ENCODE results near the gene ANAPC1. TPM values are rescaled to one million over a fixed set of nuclear protein-coding genes. Genes with fewer than 3 reads are reported as not detected.
"Not testable (repeated sequence)": the region's sequence is repeated elsewhere in the genome, so short reads cannot be mapped to it uniquely, and the experiment has no call there.

The ANAPC1 gene
- total and polyA plus RNA-seq, 5 experiments from 2014 or later = 29.9 to 69.5 (median 32.4) TPM

DNA sequence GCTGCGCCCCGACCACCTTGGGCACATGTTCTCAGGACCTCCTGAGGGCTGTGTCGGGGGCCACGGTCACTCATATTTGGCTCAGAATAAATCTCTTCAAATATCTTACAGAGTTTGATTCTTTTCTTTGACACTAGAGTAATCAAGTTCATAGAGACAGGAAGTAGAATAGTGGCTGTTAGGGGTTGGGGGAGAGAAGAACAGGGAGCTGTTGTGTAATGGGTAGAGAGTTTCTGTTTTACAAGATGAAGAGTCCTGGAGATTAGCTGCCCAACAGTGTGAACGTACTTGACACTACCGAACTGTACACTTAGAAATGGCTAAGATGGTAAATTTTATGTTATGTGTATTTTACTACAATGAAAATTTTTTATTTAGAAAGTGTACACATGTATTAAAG lies 148.6 kb downstream of the ANAPC1 start:
- ATAC-seq, H3K4me1 Mint-ChIP-seq, POLR2A ChIA-PET, H3K9me3 Mint-ChIP-seq, DNase-seq, H3K27ac Mint-ChIP-seq, H3K27me3 Mint-ChIP-seq, H3K36me3 Mint-ChIP-seq, H3K4me3 Mint-ChIP-seq: not testable (repeated sequence)

- H3K9me3 Mint-ChIP-seq, H3K36me3 Mint-ChIP-seq, H3K27ac Mint-ChIP-seq, POLR2A ChIA-PET, H3K4me3 Mint-ChIP-seq, ATAC-seq, DNase-seq, H3K27me3 Mint-ChIP-seq, H3K4me1 Mint-ChIP-seq: not testable (repeated sequence)
Observed at GRCh38 chr2:111729812-111730458, 154.1 kb downstream of the ANAPC1 start.

- H3K4me3 Mint-ChIP-seq, H3K27me3 Mint-ChIP-seq, DNase-seq, ATAC-seq, H3K36me3 Mint-ChIP-seq, H3K9me3 Mint-ChIP-seq, POLR2A ChIA-PET, H3K4me1 Mint-ChIP-seq, H3K27ac Mint-ChIP-seq: not testable (repeated sequence)
Observed at GRCh38 chr2:111727611-111728110, 156.3 kb downstream of the ANAPC1 start.

GRCh38 chr2:111725742-111726141 lies 158.3 kb downstream of the ANAPC1 start:
- H3K36me3 Mint-ChIP-seq, H3K4me3 Mint-ChIP-seq, POLR2A ChIA-PET, DNase-seq, H3K27ac Mint-ChIP-seq, H3K9me3 Mint-ChIP-seq, H3K4me1 Mint-ChIP-seq, ATAC-seq, H3K27me3 Mint-ChIP-seq: not testable (repeated sequence)

DNA sequence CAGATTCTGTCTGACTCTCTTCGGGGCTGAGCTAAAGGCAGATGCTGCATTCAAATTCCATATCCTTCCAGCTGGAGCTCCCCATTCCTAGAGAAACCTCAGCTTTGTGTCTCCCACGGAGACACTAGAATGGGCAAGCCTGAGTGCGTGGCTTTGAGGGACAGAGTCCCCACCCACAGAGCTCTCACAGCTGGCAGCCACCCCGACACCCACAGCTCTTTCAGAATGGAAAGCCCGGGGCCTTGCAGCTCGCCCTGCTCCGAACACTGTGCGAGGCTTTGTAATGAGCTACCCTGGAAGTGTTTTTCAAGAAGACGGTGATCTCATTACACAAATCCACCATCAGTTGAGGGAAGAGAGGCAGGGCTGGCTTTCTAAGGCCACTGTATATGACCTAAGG lies 164.4 kb downstream of the ANAPC1 start:
- ATAC-seq, H3K27ac Mint-ChIP-seq, POLR2A ChIA-PET, H3K36me3 Mint-ChIP-seq, H3K27me3 Mint-ChIP-seq, H3K4me3 Mint-ChIP-seq, H3K9me3 Mint-ChIP-seq, H3K4me1 Mint-ChIP-seq, DNase-seq: not testable (repeated sequence)

Small RNA genes within 50 kb of the gene (microRNA-seq; reads per million reads assigned to microRNA genes)
- not detected for gene MIR4771-2 (ENCODE audit: borderline microRNAs expressed)

Other genes with a start within 250 kb of the ANAPC1 start
- gene MERTK, start 14.4 kb upstream of the ANAPC1 start, total RNA-seq = under 1 TPM; 0.55 to 0.69 TPM
- gene MERTK, start 14.4 kb upstream of the ANAPC1 start, polyA plus RNA-seq = not detected
- gene TMEM87B, start 171.1 kb upstream of the ANAPC1 start, total RNA-seq = 10 to 100 TPM; 23.3 to 23.8 TPM
- gene TMEM87B, start 171.1 kb upstream of the ANAPC1 start, polyA plus RNA-seq = 10 to 100 TPM in 1 of 3 donors, 1 to 10 TPM in 2; 7.0 to 11.8 (median 9.8) TPM

Measured in naive thymus-derived CD8-positive, alpha-beta T cell (primary cell).